ENCODE data around the gene PTGER2. TPM values are rescaled to one million over a fixed set of nuclear protein-coding genes. Genes with fewer than 3 reads are reported as not detected.

The PTGER2 gene
- polyA plus RNA-seq, 1 donor from 2014 or later, result not detected

DNA sequence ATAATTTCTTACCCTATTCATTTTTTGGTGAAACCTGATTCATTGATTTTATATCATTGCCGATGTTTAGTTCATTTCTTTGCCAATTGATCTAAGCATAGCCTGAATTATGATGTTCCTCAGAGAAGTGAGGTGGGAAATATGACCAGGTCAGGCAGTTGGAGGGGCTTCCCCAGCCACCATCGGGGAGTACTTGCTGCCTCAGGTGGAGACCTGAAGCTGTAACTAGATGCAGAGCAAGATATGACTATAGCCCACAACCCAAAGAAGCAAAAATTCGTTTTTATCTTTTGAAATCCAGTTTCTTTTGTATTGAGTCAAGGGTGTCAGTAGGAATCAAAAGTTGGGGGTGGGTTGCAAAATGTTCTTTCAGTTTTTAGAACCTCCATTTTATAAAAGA, 38.7 kb upstream of the PTGER2 start:
- Histone ChIP-seq H3K36me3 (ENCODE audit: insufficient read depth, low read length) (no peaks in the 10 kb centered on the region), H3K4me3 (ENCODE audit: low read length) (no peak overlapping the region), H2AFZ (ENCODE audit: low read depth, low read length) (no peak overlapping the region), H3K27me3 (ENCODE audit: insufficient read depth, low read depth, low read length) (peaks cover 6% of the 10 kb centered on the region), H3K4me2 (ENCODE audit: low read length) (no peak overlapping the region), H3K79me2 (replicated peaks; ENCODE audit: insufficient read depth, low read length) (no peaks in the 10 kb centered on the region), H3K9me2 (ENCODE audit: insufficient read depth, low read length) (no peaks in the 10 kb centered on the region), H3K9me3 (ENCODE audit: low read length) (no peaks in the 10 kb centered on the region), H4K20me1 (ENCODE audit: insufficient read depth) (no peaks in the 10 kb centered on the region), H3K27ac (ENCODE audit: low read length) (no peak overlapping the region), H3K9ac (ENCODE audit: low read length) (no peak overlapping the region), H3F3A (ENCODE audit: insufficient read depth, low read length, poor library complexity, severe bottlenecking) (no peaks in the 10 kb centered on the region)
- TF ChIP-seq POLR2AphosphoS5 (IDR thresholded peaks at IDR 0.05) (no peak), RAD21 (conservative IDR thresholded peaks at IDR 0.05) (no peak), TAF1 (IDR thresholded peaks at IDR 0.05; ENCODE audit: low read depth) (no peak), EZH2 (IDR thresholded peaks at IDR 0.05; ENCODE audit: borderline replicate concordance, insufficient read depth, low read length, poor library complexity, severe bottlenecking) (no peak), MXI1 (conservative IDR thresholded peaks at IDR 0.05; ENCODE audit: poor library complexity, severe bottlenecking) (no peak), REST (IDR thresholded peaks at IDR 0.05; ENCODE audit: borderline replicate concordance) (no peak), EP300 (conservative IDR thresholded peaks at IDR 0.05; ENCODE audit: poor library complexity, severe bottlenecking) (no peak), SMC3 (conservative IDR thresholded peaks at IDR 0.05; ENCODE audit: poor library complexity) (no peak)
- TF ChIP-seq, protein P1, sequence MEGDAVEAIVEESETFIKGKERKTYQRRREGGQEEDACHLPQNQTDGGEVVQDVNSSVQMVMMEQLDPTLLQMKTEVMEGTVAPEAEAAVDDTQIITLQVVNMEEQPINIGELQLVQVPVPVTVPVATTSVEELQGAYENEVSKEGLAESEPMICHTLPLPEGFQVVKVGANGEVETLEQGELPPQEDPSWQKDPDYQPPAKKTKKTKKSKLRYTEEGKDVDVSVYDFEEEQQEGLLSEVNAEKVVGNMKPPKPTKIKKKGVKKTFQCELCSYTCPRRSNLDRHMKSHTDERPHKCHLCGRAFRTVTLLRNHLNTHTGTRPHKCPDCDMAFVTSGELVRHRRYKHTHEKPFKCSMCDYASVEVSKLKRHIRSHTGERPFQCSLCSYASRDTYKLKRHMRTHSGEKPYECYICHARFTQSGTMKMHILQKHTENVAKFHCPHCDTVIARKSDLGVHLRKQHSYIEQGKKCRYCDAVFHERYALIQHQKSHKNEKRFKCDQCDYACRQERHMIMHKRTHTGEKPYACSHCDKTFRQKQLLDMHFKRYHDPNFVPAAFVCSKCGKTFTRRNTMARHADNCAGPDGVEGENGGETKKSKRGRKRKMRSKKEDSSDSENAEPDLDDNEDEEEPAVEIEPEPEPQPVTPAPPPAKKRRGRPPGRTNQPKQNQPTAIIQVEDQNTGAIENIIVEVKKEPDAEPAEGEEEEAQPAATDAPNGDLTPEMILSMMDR (IDR thresholded peaks at IDR 0.05; ENCODE audit: poor library complexity, severe bottlenecking), result no peak

- H3K4me2 ChIP-seq (ENCODE audit: low read length), result no peak overlapping the region
- no peaks in the 10 kb centered on the region for H3K79me2 ChIP-seq (replicated peaks; ENCODE audit: insufficient read depth, low read length)
- no peak overlapping the region for H3K4me3 ChIP-seq (ENCODE audit: low read length)
- no peak overlapping the region for H2AFZ ChIP-seq (ENCODE audit: low read depth, low read length)
- no peaks in the 10 kb centered on the region for H3F3A ChIP-seq (ENCODE audit: insufficient read depth, low read length, poor library complexity, severe bottlenecking)
- H3K27me3 ChIP-seq (ENCODE audit: insufficient read depth, low read depth, low read length), result no peaks in the 10 kb centered on the region
- H3K9me2 ChIP-seq (ENCODE audit: insufficient read depth, low read length), result no peaks in the 10 kb centered on the region
- H3K9ac ChIP-seq (ENCODE audit: low read length), result no peak overlapping the region
- H4K20me1 ChIP-seq (ENCODE audit: insufficient read depth), result no peaks in the 10 kb centered on the region
- no peaks in the 10 kb centered on the region for H3K36me3 ChIP-seq (ENCODE audit: insufficient read depth, low read length)
- no peaks in the 10 kb centered on the region for H3K9me3 ChIP-seq (ENCODE audit: low read length)
- no peak for TF ChIP-seq SMC3 (conservative IDR thresholded peaks at IDR 0.05; ENCODE audit: poor library complexity)
- TF ChIP-seq MXI1 (conservative IDR thresholded peaks at IDR 0.05; ENCODE audit: poor library complexity, severe bottlenecking), result no peak
- TF ChIP-seq EZH2 (IDR thresholded peaks at IDR 0.05; ENCODE audit: borderline replicate concordance, insufficient read depth, low read length, poor library complexity, severe bottlenecking), result no peak
- no peak for TF ChIP-seq EP300 (conservative IDR thresholded peaks at IDR 0.05; ENCODE audit: poor library complexity, severe bottlenecking)
- TF ChIP-seq POLR2AphosphoS5 (IDR thresholded peaks at IDR 0.05), result no peak
- TF ChIP-seq, protein P1 (IDR thresholded peaks at IDR 0.05; ENCODE audit: poor library complexity, severe bottlenecking), result no peak
- TF ChIP-seq RAD21 (conservative IDR thresholded peaks at IDR 0.05), result no peak
- no peak for TF ChIP-seq REST (IDR thresholded peaks at IDR 0.05; ENCODE audit: borderline replicate concordance)
- TF ChIP-seq TAF1 (IDR thresholded peaks at IDR 0.05; ENCODE audit: low read depth), result no peak
- no peak overlapping the region for H3K27ac ChIP-seq (ENCODE audit: low read length)
Observed at GRCh38 chr14:52277552-52277951, 36.6 kb upstream of the PTGER2 start.

All from neural cell (in vitro differentiated cells).